HepG2 (cell line): ENCODE results near the gene PDE2A. TPM values are rescaled to one million over a fixed set of nuclear protein-coding genes. Genes with fewer than 3 reads are reported as not detected.

Source experiments
- BCL6 ChIP-seq: IDR thresholded peaks from 2 replicates; pipeline ENCODE4 v1.6.1; 2016; ENCODE audit warnings: missing genetic modification reagents, missing compliant biosample characterization
- BORCS8-MEF2B ChIP-seq: sonication (generic); formaldehyde crosslinking; IDR thresholded peaks from 2 replicates; pipeline ENCODE4 v1.8.0; 2022; ENCODE audit warnings: mild to moderate bottlenecking, missing genetic modification reagents
- CHD2 ChIP-seq: IDR thresholded peaks from 2 replicates; pipeline ENCODE4 v1.6.1; 2011; ENCODE audit warnings: low read depth, low read length, improper control_type of control experiment
- HOXD1 ChIP-seq: sonication (generic); formaldehyde crosslinking; IDR thresholded peaks from 2 replicates; pipeline ENCODE4 v1.5.0; 2020; ENCODE audit warnings: missing genetic modification reagents
- NKX3-1 ChIP-seq: sonication (generic); formaldehyde crosslinking; IDR thresholded peaks from 2 replicates; pipeline ENCODE4 v1.5.0; 2020; ENCODE audit warnings: missing genetic modification reagents
- PRPF4 ChIP-seq: fragments of 200-400 bp; formaldehyde crosslinking; IDR thresholded peaks from 2 replicates; pipeline ENCODE4 v1.6.1; 2016; ENCODE audit warnings: low read length, low read depth; ENCODE audit not compliant: poor library complexity, severe bottlenecking
- SAP130 ChIP-seq: IDR thresholded peaks from 2 replicates; pipeline ENCODE4 v1.6.1; 2016; ENCODE audit warnings: low read depth
- SIN3B ChIP-seq: fragments of 150-350 bp; IDR thresholded peaks from 2 replicates; pipeline ENCODE4 v1.6.1; 2014; ENCODE audit warnings: low read length
- TARDBP ChIP-seq: sonication (generic); formaldehyde crosslinking; IDR thresholded peaks from 2 replicates; pipeline ENCODE4 v1.8.0; 2022; ENCODE audit warnings: mild to moderate bottlenecking, missing genetic modification reagents
- TOPORS ChIP-seq: sonication (generic); formaldehyde crosslinking; IDR thresholded peaks from 2 replicates; pipeline ENCODE4 v1.8.0; 2023; ENCODE audit warnings: mild to moderate bottlenecking, missing genetic modification reagents
- TSC22D2 ChIP-seq: sonication (generic); formaldehyde crosslinking; IDR thresholded peaks from 2 replicates; pipeline ENCODE4 v1.5.1; 2020; ENCODE audit warnings: missing genetic modification reagents, mild to moderate bottlenecking, borderline replicate concordance
- XBP1 ChIP-seq: sonication (generic); formaldehyde crosslinking; IDR thresholded peaks from 2 replicates; pipeline ENCODE4 v1.5.0; 2020; ENCODE audit warnings: missing genetic modification reagents
- ZFP36L1 ChIP-seq: sonication (generic); formaldehyde crosslinking; IDR thresholded peaks from 2 replicates; pipeline ENCODE4 v1.8.0; 2022; ENCODE audit warnings: mild to moderate bottlenecking, missing genetic modification reagents, moderate library complexity
- ZNF235 ChIP-seq: sonication (generic); formaldehyde crosslinking; IDR thresholded peaks from 2 replicates; pipeline ENCODE4 v1.8.1; 2023; ENCODE audit warnings: mild to moderate bottlenecking, missing genetic modification reagents, borderline replicate concordance
- ZNF768 ChIP-seq: sonication (generic); formaldehyde crosslinking; IDR thresholded peaks from 2 replicates; pipeline ENCODE4 v1.4.0; 2020; ENCODE audit warnings: missing genetic modification reagents
- ZNF773 ChIP-seq: sonication (generic); formaldehyde crosslinking; IDR thresholded peaks from 2 replicates; pipeline ENCODE4 v1.4.0; 2020; ENCODE audit warnings: missing genetic modification reagents, borderline replicate concordance
- ZNF776 ChIP-seq: sonication (generic); formaldehyde crosslinking; IDR thresholded peaks from 2 replicates; pipeline ENCODE4 v1.4.0; 2020; ENCODE audit warnings: mild to moderate bottlenecking, missing genetic modification reagents
- polyA plus RNA-seq, 8 experiments: library from polyadenylated mRNA; depleted of rRNA in 3 of 8; stranded (reverse) in 7 of 8; unstranded in 1 of 8; fragments of >200 nt; fragmentation: Illumina TruSeq in 4 of 8; extraction: Trizol in 4 of 8; gene quantifications; 2 replicates each; pipeline versions ENCODE4 v1.2.1 to v1.2.3, GENCODE V29; 2011 to 2016; ENCODE audit warnings: low read depth in 4 of 8, missing spikeins in 1 of 8, mixed read lengths in 1 of 8; ENCODE audit not compliant: insufficient read depth in 1 of 8
- total RNA-seq, 5 experiments: library from RNA; depleted of rRNA; stranded (reverse); fragments of >200 nt; fragmentation: Illumina TruSeq; extraction: Trizol; gene quantifications; 2 replicates each; pipeline ENCODE4 v1.2.3, GENCODE V29; 2016; ENCODE audit warnings: low read depth in 1 of 5
- TF ChIP-seq, protein P1 (sequence below): sonication (generic); formaldehyde crosslinking; IDR thresholded peaks from 2 replicates; pipeline ENCODE4 v1.4.0; 2020; ENCODE audit warnings: missing genetic modification reagents
- TF ChIP-seq, protein P2 (sequence below): sonication (generic); formaldehyde crosslinking; IDR thresholded peaks from 2 replicates; pipeline ENCODE4 v1.4.0; 2020; ENCODE audit warnings: missing genetic modification reagents, borderline replicate concordance

PDE2A gene
- total and polyA plus RNA-seq, 2 of the 13 experiments (the other 11 are each of a cell fraction or from before 2014, with no cell fraction given) = 3.1 TPM; not detected in 1

DNA sequence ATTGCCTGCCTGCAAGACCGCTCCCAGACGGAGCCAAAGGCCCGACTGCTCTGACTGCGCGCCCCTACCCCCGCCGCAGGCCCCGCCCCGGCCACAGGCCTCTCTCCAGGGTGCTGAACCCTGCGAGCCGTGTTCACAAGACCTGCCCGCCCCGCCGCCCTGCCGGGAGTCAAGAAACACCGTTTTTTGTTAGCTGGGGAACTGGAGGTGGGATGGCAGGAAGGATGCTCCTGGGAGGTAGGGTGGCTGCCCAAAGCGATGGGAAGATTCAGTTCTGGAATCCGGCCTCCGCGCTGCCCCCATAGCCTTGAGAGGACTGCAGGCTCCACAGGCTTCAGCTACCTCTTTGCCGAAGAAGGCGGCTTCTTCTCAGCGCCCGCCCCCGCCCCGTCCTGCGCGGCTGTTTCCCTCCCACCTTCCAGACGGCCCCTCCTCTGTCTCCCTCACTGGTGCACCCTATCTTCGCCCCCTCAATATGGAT is 2.7 kb upstream of the PDE2A start (continued):
- TF ChIP-seq PRPF4 (no peak), TOPORS (CRISPR knock-in tag) (0 out of 2 replicates have a peak, but pooled peaks have one; percentile 34), SAP130 (CRISPR knock-in tag) (peak; percentile 53), NKX3-1 (CRISPR knock-in tag) (peak; percentile 32; the same call in 1 of the 2 replicates), BCL6 (CRISPR knock-in tag) (no peak), TSC22D2 (peak; percentile 63; the same call in 1 of the 2 replicates), HOXD1 (CRISPR knock-in tag) (0 out of 2 replicates have a peak, but pooled peaks have one; percentile 24), CHD2 (no peak), ZNF776 (CRISPR knock-in tag) (0 out of 2 replicates have a peak, but pooled peaks have one; percentile 32), BORCS8-MEF2B (CRISPR knock-in tag) (peak; percentile 72; the same call in 1 of the 2 replicates), ZNF773 (CRISPR knock-in tag) (no peak), ZFP36L1 (no peak), TARDBP (CRISPR knock-in tag) (no peak), SIN3B (no peak), ZNF768 (CRISPR knock-in tag) (peak; percentile 45; the same call in 1 of the 2 replicates), ZNF235 (peak; percentile 46; the same call in 1 of the 2 replicates), XBP1 (CRISPR knock-in tag) (no peak)
- TF ChIP-seq, protein P1, sequence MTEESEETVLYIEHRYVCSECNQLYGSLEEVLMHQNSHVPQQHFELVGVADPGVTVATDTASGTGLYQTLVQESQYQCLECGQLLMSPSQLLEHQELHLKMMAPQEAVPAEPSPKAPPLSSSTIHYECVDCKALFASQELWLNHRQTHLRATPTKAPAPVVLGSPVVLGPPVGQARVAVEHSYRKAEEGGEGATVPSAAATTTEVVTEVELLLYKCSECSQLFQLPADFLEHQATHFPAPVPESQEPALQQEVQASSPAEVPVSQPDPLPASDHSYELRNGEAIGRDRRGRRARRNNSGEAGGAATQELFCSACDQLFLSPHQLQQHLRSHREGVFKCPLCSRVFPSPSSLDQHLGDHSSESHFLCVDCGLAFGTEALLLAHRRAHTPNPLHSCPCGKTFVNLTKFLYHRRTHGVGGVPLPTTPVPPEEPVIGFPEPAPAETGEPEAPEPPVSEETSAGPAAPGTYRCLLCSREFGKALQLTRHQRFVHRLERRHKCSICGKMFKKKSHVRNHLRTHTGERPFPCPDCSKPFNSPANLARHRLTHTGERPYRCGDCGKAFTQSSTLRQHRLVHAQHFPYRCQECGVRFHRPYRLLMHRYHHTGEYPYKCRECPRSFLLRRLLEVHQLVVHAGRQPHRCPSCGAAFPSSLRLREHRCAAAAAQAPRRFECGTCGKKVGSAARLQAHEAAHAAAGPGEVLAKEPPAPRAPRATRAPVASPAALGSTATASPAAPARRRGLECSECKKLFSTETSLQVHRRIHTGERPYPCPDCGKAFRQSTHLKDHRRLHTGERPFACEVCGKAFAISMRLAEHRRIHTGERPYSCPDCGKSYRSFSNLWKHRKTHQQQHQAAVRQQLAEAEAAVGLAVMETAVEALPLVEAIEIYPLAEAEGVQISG (CRISPR knock-in tag) = peak; percentile 47; the same call in 1 of the 2 replicates
- TF ChIP-seq, protein P2, sequence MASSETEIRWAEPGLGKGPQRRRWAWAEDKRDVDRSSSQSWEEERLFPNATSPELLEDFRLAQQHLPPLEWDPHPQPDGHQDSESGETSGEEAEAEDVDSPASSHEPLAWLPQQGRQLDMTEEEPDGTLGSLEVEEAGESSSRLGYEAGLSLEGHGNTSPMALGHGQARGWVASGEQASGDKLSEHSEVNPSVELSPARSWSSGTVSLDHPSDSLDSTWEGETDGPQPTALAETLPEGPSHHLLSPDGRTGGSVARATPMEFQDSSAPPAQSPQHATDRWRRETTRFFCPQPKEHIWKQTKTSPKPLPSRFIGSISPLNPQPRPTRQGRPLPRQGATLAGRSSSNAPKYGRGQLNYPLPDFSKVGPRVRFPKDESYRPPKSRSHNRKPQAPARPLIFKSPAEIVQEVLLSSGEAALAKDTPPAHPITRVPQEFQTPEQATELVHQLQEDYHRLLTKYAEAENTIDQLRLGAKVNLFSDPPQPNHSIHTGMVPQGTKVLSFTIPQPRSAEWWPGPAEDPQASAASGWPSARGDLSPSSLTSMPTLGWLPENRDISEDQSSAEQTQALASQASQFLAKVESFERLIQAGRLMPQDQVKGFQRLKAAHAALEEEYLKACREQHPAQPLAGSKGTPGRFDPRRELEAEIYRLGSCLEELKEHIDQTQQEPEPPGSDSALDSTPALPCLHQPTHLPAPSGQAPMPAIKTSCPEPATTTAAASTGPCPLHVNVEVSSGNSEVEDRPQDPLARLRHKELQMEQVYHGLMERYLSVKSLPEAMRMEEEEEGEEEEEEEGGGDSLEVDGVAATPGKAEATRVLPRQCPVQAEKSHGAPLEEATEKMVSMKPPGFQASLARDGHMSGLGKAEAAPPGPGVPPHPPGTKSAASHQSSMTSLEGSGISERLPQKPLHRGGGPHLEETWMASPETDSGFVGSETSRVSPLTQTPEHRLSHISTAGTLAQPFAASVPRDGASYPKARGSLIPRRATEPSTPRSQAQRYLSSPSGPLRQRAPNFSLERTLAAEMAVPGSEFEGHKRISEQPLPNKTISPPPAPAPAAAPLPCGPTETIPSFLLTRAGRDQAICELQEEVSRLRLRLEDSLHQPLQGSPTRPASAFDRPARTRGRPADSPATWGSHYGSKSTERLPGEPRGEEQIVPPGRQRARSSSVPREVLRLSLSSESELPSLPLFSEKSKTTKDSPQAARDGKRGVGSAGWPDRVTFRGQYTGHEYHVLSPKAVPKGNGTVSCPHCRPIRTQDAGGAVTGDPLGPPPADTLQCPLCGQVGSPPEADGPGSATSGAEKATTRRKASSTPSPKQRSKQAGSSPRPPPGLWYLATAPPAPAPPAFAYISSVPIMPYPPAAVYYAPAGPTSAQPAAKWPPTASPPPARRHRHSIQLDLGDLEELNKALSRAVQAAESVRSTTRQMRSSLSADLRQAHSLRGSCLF = no peak
